Peyer's patch (tissue), 4 donors: ENCODE measurements around the gene LYZL6.

Experiments
- POLR2A ChIP-seq, 2 donors: fragments of 450-650 bp; IDR thresholded peaks; one replicate each; pipeline ENCODE4 v1.5.1; 2017; ENCODE audit warnings: antibody characterized with exemption in 2 of 2, mild to moderate bottlenecking in 2 of 2, moderate library complexity in 2 of 2
- TF ChIP-seq, protein P1 (sequence below), 6 experiments: fragments of 450-650 bp in 4 of 6; fragments of 200-600 bp in 2 of 6; sonication (generic) in 1 of 6; IDR thresholded peaks; one replicate each; pipeline ENCODE4 v1.5.1; 2017 to 2019; ENCODE audit warnings: antibody characterized with exemption in 6 of 6, mild to moderate bottlenecking in 3 of 6, moderate library complexity in 1 of 6

- TF ChIP-seq, protein P1, sequence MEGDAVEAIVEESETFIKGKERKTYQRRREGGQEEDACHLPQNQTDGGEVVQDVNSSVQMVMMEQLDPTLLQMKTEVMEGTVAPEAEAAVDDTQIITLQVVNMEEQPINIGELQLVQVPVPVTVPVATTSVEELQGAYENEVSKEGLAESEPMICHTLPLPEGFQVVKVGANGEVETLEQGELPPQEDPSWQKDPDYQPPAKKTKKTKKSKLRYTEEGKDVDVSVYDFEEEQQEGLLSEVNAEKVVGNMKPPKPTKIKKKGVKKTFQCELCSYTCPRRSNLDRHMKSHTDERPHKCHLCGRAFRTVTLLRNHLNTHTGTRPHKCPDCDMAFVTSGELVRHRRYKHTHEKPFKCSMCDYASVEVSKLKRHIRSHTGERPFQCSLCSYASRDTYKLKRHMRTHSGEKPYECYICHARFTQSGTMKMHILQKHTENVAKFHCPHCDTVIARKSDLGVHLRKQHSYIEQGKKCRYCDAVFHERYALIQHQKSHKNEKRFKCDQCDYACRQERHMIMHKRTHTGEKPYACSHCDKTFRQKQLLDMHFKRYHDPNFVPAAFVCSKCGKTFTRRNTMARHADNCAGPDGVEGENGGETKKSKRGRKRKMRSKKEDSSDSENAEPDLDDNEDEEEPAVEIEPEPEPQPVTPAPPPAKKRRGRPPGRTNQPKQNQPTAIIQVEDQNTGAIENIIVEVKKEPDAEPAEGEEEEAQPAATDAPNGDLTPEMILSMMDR (IDR thresholded peaks at IDR 0.05), result no peak
- TF ChIP-seq POLR2A (IDR thresholded peaks at IDR 0.05), result no peak
These were observed 35.8 kb downstream of the LYZL6 start for GRCh38 chr17:35907691-35908090.
